H1 (cell line): ENCODE measurements around the gene SNTN. TPM values are rescaled to one million over a fixed set of nuclear protein-coding genes. Genes with fewer than 3 reads are reported as not detected.

Experiments used
- E2F6 ChIP-seq: IDR thresholded peaks from 2 replicates; pipeline ENCODE4 v1.6.1; 2012; ENCODE audit warnings: inconsistent platforms
- EGR1 ChIP-seq: IDR thresholded peaks from 2 replicates; pipeline ENCODE4 v1.6.1; 2011; ENCODE audit warnings: low read depth, low read length, borderline replicate concordance
- EP300 ChIP-seq, 2 experiments: IDR thresholded peaks; 1 replicate in 1 of 2; 2 replicates in 1 of 2; pipeline ENCODE4 v1.6.1; 2011 to 2012; ENCODE audit warnings: low read depth in 2 of 2, low read length in 2 of 2, mild to moderate bottlenecking in 2 of 2, borderline replicate concordance in 1 of 2, inconsistent platforms in 1 of 2, moderate library complexity in 1 of 2
- KDM4A ChIP-seq: IDR thresholded peaks from one replicate; pipeline ENCODE4 v1.7.1; 2012; ENCODE audit warnings: low read depth, mild to moderate bottlenecking, moderate library complexity, low read length, inconsistent platforms; ENCODE audit not compliant: severe bottlenecking
- NRF1 ChIP-seq: IDR thresholded peaks from 2 replicates; pipeline ENCODE4 v1.6.1; 2011; ENCODE audit warnings: mild to moderate bottlenecking, low read depth, low read length, improper control_type of control experiment
- POLR2AphosphoS5 ChIP-seq: IDR thresholded peaks from 2 replicates; pipeline ENCODE4 v1.6.1; 2011; ENCODE audit warnings: low read depth, low read length
- POU5F1 ChIP-seq: IDR thresholded peaks from 2 replicates; pipeline ENCODE4 v1.6.1; 2011; ENCODE audit warnings: low read depth, mild to moderate bottlenecking, low read length, moderate library complexity
- TAF7 ChIP-seq: optimal IDR thresholded peaks from 2 replicates; pipeline ENCODE3; 2011; ENCODE audit warnings: low read depth, mild to moderate bottlenecking, inconsistent platforms, low read length, moderate library complexity, borderline replicate concordance
- TBP ChIP-seq: IDR thresholded peaks from 2 replicates; pipeline ENCODE4 v1.6.1; 2011; ENCODE audit warnings: low read depth, low read length, improper control_type of control experiment
- polyA plus RNA-seq, 7 experiments: library from polyadenylated mRNA; depleted of rRNA in 3 of 7; stranded (reverse) in 5 of 7; unstranded in 2 of 7; fragments of >200 nt in 5 of 7; fragments of 200-250 nt in 2 of 7; gene quantifications; 1 replicate in 5 of 7; 2 replicates in 1 of 7; 4 replicates in 1 of 7; pipeline versions ENCODE4 v1.2.1 to v1.2.3, GENCODE V29; 2011 to 2013; ENCODE audit warnings: missing spikeins in 2 of 7, mixed read lengths in 2 of 7
- total RNA-seq: library from RNA; stranded (reverse); fragmentation: NEBNext Ultra II Directional; extraction: Animal tissue kit (Norgen Biotek cat#: 25700); gene quantifications from 2 replicates; pipeline ENCODE4 v1.2.1, GENCODE V29; 2021
- TF ChIP-seq, protein P1 (sequence below): fragments of 300-600 bp; sonication (generic); IDR thresholded peaks from 2 replicates; pipeline ENCODE4 v1.7.1; 2012; ENCODE audit warnings: low read length, moderate library complexity, mild to moderate bottlenecking, inconsistent platforms; ENCODE audit not compliant: insufficient replicate concordance

SNTN gene
- total and polyA plus RNA-seq, 2 of the 8 experiments (the other 6 are each of a cell fraction or from before 2014, with no cell fraction given) = not detected

DNA sequence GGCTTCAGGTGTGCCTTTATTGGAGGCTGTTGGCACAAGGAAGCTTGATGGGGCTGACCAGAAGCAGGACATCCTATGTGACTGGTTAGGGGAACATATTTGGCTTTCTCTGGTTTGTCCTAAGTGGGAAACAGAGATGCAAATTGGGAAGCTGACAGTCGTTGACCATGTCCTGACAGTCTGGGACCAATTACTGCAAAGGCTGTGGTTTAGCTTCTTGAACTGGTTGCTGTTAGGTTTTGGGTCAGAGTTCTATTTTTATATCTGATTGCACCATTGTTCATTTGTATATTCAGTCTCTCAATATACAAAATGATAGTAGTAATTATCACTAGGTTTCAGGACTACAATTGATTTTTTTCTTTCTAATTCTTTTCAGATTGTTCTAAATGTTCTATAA, 36.8 kb downstream of the SNTN start (continued):
- TF ChIP-seq, protein P1, sequence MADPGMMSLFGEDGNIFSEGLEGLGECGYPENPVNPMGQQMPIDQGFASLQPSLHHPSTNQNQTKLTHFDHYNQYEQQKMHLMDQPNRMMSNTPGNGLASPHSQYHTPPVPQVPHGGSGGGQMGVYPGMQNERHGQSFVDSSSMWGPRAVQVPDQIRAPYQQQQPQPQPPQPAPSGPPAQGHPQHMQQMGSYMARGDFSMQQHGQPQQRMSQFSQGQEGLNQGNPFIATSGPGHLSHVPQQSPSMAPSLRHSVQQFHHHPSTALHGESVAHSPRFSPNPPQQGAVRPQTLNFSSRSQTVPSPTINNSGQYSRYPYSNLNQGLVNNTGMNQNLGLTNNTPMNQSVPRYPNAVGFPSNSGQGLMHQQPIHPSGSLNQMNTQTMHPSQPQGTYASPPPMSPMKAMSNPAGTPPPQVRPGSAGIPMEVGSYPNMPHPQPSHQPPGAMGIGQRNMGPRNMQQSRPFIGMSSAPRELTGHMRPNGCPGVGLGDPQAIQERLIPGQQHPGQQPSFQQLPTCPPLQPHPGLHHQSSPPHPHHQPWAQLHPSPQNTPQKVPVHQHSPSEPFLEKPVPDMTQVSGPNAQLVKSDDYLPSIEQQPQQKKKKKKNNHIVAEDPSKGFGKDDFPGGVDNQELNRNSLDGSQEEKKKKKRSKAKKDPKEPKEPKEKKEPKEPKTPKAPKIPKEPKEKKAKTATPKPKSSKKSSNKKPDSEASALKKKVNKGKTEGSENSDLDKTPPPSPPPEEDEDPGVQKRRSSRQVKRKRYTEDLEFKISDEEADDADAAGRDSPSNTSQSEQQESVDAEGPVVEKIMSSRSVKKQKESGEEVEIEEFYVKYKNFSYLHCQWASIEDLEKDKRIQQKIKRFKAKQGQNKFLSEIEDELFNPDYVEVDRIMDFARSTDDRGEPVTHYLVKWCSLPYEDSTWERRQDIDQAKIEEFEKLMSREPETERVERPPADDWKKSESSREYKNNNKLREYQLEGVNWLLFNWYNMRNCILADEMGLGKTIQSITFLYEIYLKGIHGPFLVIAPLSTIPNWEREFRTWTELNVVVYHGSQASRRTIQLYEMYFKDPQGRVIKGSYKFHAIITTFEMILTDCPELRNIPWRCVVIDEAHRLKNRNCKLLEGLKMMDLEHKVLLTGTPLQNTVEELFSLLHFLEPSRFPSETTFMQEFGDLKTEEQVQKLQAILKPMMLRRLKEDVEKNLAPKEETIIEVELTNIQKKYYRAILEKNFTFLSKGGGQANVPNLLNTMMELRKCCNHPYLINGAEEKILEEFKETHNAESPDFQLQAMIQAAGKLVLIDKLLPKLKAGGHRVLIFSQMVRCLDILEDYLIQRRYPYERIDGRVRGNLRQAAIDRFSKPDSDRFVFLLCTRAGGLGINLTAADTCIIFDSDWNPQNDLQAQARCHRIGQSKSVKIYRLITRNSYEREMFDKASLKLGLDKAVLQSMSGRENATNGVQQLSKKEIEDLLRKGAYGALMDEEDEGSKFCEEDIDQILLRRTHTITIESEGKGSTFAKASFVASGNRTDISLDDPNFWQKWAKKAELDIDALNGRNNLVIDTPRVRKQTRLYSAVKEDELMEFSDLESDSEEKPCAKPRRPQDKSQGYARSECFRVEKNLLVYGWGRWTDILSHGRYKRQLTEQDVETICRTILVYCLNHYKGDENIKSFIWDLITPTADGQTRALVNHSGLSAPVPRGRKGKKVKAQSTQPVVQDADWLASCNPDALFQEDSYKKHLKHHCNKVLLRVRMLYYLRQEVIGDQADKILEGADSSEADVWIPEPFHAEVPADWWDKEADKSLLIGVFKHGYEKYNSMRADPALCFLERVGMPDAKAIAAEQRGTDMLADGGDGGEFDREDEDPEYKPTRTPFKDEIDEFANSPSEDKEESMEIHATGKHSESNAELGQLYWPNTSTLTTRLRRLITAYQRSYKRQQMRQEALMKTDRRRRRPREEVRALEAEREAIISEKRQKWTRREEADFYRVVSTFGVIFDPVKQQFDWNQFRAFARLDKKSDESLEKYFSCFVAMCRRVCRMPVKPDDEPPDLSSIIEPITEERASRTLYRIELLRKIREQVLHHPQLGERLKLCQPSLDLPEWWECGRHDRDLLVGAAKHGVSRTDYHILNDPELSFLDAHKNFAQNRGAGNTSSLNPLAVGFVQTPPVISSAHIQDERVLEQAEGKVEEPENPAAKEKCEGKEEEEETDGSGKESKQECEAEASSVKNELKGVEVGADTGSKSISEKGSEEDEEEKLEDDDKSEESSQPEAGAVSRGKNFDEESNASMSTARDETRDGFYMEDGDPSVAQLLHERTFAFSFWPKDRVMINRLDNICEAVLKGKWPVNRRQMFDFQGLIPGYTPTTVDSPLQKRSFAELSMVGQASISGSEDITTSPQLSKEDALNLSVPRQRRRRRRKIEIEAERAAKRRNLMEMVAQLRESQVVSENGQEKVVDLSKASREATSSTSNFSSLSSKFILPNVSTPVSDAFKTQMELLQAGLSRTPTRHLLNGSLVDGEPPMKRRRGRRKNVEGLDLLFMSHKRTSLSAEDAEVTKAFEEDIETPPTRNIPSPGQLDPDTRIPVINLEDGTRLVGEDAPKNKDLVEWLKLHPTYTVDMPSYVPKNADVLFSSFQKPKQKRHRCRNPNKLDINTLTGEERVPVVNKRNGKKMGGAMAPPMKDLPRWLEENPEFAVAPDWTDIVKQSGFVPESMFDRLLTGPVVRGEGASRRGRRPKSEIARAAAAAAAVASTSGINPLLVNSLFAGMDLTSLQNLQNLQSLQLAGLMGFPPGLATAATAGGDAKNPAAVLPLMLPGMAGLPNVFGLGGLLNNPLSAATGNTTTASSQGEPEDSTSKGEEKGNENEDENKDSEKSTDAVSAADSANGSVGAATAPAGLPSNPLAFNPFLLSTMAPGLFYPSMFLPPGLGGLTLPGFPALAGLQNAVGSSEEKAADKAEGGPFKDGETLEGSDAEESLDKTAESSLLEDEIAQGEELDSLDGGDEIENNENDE = no peak
- TF ChIP-seq POU5F1 = no peak
- TF ChIP-seq TAF7 = no peak
- TF ChIP-seq EP300 (IDR thresholded peaks at IDR 0.05; ENCODE audit: borderline replicate concordance in 1 of 2, low read depth in 2 of 2, low read length in 2 of 2) = no peak
- TF ChIP-seq POLR2AphosphoS5 = no peak
- TF ChIP-seq TBP = no peak
- no peak for TF ChIP-seq EGR1
- TF ChIP-seq NRF1 = no peak
- TF ChIP-seq E2F6 = no peak
- no peak for TF ChIP-seq KDM4A
